ENCODE measurements around the gene LMX1B.

The LMX1B gene

DNA sequence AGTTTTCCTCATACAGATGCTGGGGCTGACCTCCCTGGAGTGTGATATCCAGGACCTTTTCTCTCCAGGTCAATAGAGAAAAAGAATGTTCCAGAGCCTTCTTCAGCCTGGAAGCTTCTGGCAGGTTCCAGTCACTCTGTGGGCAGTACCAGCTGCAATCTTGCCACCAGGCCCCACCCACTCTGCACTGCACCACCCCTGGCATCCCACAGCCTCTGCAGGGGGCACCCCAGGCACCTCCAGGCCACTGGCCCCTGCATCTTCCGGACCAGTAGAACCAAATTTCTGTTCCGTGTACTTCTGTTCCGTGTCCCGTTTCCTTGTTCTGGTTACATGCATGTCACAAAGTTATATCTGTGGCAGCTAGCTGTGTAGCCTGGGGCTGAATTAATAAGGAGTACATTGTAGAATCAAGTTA, 107.8 kb downstream of the LMX1B start:
- Histone ChIP-seq H4K20me1 (ENCODE audit: low read depth, low read length) (no peaks in the 10 kb centered on the region), H3K4me3 (ENCODE audit: insufficient read depth, low read length, poor library complexity, severe bottlenecking) (no peak overlapping the region), H3K36me3 (ENCODE audit: low read length) (no peaks in the 10 kb centered on the region), H3K27me3 (ENCODE audit: low read length) (no peaks in the 10 kb centered on the region), H3K27ac (ENCODE audit: low read depth, low read length) (no peak overlapping the region), H3K9me3 (ENCODE audit: insufficient read depth, low read length) (no peaks in the 10 kb centered on the region), H3F3A (ENCODE audit: insufficient read depth) (no peaks in the 10 kb centered on the region), H2AFZ (ENCODE audit: low read depth, low read length, severe bottlenecking) (no peak overlapping the region), H3K9me2 (replicated peaks; ENCODE audit: insufficient read depth, low read length) (no peaks in the 10 kb centered on the region), H3K4me2 (ENCODE audit: low read depth, low read length, poor library complexity, severe bottlenecking) (no peak overlapping the region), H3K79me2 (ENCODE audit: insufficient read depth, low read length) (no peaks in the 10 kb centered on the region), H3K9ac (ENCODE audit: low read length) (no peak overlapping the region)
- no peak for TF ChIP-seq EZH2phosphoT487 (conservative IDR thresholded peaks at IDR 0.05; ENCODE audit: low read length)
- TF ChIP-seq, protein P1, sequence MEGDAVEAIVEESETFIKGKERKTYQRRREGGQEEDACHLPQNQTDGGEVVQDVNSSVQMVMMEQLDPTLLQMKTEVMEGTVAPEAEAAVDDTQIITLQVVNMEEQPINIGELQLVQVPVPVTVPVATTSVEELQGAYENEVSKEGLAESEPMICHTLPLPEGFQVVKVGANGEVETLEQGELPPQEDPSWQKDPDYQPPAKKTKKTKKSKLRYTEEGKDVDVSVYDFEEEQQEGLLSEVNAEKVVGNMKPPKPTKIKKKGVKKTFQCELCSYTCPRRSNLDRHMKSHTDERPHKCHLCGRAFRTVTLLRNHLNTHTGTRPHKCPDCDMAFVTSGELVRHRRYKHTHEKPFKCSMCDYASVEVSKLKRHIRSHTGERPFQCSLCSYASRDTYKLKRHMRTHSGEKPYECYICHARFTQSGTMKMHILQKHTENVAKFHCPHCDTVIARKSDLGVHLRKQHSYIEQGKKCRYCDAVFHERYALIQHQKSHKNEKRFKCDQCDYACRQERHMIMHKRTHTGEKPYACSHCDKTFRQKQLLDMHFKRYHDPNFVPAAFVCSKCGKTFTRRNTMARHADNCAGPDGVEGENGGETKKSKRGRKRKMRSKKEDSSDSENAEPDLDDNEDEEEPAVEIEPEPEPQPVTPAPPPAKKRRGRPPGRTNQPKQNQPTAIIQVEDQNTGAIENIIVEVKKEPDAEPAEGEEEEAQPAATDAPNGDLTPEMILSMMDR (IDR thresholded peaks at IDR 0.05; ENCODE audit: insufficient read depth, low read length, poor library complexity, severe bottlenecking), result no peak

DNA sequence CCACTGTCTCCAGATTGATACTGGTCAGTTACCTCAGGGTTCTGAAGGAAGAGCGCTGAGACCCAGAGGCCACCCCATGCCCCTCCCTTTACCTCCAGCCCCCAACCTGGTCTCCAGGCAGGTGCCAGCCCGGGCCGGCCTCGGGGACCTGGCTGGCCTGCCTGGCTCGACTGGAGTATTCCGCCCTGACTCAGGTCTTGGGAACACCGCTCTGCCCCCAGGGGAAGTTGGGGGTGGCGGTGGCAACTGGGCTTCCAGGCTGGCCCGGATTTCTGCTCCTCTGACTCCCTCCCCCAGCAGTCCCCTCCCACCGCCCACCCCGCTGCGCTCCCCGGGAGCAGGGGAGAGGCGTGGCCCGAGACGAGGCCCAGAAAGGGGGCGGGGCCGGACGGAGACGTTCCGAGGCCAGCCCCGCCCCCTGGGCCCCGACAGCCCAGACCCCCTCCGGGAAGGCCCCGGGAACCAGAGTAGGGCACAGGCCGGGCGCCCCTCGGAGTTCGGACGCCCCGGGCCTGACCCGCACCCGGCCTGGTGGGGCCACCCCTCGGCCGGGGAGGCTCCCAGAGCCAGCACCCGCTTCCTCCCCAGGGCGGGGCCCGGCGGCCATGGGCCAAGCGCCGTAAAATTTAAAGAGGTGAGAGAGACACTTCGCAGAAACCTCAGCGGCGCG, 108.7 kb downstream of the LMX1B start:
- Histone ChIP-seq H3K9me2 (replicated peaks; ENCODE audit: insufficient read depth, low read length) (no peaks in the 10 kb centered on the region), H3K79me2 (ENCODE audit: insufficient read depth, low read length) (no peaks in the 10 kb centered on the region), H3K4me2 (ENCODE audit: low read depth, low read length, poor library complexity, severe bottlenecking) (peak overlapping the region; percentile 89), H3K27me3 (ENCODE audit: low read length) (no peaks in the 10 kb centered on the region), H2AFZ (ENCODE audit: low read depth, low read length, severe bottlenecking) (peak overlapping the region; percentile 95), H4K20me1 (ENCODE audit: low read depth, low read length) (no peaks in the 10 kb centered on the region), H3K36me3 (ENCODE audit: low read length) (no peaks in the 10 kb centered on the region), H3K9ac (ENCODE audit: low read length) (peak overlapping the region; percentile 73), H3K27ac (ENCODE audit: low read depth, low read length) (no peak overlapping the region), H3K4me3 (ENCODE audit: insufficient read depth, low read length, poor library complexity, severe bottlenecking) (peak overlapping the region; percentile 67), H3F3A (ENCODE audit: insufficient read depth) (no peaks in the 10 kb centered on the region), H3K9me3 (ENCODE audit: insufficient read depth, low read length) (no peaks in the 10 kb centered on the region)
- TF ChIP-seq EZH2phosphoT487 (conservative IDR thresholded peaks at IDR 0.05; ENCODE audit: low read length), result no peak
- TF ChIP-seq, protein P1 (IDR thresholded peaks at IDR 0.05; ENCODE audit: insufficient read depth, low read length, poor library complexity, severe bottlenecking), result no peak

DNA sequence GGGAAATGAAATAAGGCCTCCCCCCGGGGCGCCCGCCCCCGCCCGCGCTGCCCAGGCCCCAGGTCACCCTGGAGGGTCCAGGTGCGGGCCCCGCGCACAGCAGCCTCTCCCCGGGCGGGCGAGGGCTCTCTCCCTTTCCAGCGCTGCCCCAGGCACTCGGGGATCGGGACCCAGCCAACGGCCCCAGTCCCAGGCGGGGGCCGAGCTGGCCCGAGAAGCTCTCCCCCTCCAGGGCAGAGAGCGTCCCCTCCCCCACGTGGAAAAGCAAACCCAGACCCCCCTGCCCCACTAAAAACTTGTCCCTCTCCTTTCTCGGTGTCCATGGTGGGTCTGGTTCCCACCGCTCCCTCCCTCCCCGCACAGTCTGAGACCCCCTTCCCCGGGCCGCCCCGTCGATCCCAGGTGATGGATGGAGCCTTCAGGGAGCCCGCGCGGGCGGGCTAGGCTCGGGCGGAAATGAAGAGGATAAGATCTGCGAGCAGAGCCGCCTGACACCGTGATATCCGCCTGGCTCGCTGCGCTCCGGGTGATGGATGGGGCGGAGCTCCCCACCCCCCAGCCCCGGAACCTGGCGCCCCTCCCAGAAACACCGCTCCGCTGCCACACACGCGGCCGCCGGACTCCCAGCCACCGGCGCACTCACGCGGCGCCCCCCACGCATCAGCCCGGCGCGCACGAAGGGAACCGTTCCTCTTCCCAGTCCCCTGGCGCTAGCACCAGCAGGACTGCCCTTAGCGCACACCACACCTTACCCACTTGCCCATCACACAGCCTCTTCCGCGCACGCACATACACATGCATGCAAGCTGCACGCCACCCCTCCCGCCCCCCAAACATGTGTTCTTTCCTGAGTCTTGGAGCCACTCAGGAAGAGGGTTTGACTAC, 109.4 kb downstream of the LMX1B start:
- Histone ChIP-seq H3K9me3 (ENCODE audit: insufficient read depth, low read length) (no peaks in the 10 kb centered on the region), H4K20me1 (ENCODE audit: low read depth, low read length) (no peaks in the 10 kb centered on the region), H3K4me3 (ENCODE audit: insufficient read depth, low read length, poor library complexity, severe bottlenecking) (peak overlapping the region; percentile 67), H3K4me2 (ENCODE audit: low read depth, low read length, poor library complexity, severe bottlenecking) (peak overlapping the region; percentile 89), H3K9me2 (replicated peaks; ENCODE audit: insufficient read depth, low read length) (no peaks in the 10 kb centered on the region), H3K27ac (ENCODE audit: low read depth, low read length) (no peak overlapping the region), H2AFZ (ENCODE audit: low read depth, low read length, severe bottlenecking) (peak overlapping the region; percentile 95), H3K79me2 (ENCODE audit: insufficient read depth, low read length) (no peaks in the 10 kb centered on the region), H3K27me3 (ENCODE audit: low read length) (no peaks in the 10 kb centered on the region), H3K36me3 (ENCODE audit: low read length) (no peaks in the 10 kb centered on the region), H3K9ac (ENCODE audit: low read length) (peak overlapping the region; percentile 73), H3F3A (ENCODE audit: insufficient read depth) (no peaks in the 10 kb centered on the region)
- TF ChIP-seq, protein P1 (IDR thresholded peaks at IDR 0.05; ENCODE audit: insufficient read depth, low read length, poor library complexity, severe bottlenecking), result no peak
- TF ChIP-seq EZH2phosphoT487 (conservative IDR thresholded peaks at IDR 0.05; ENCODE audit: low read length), result no peak

Measured in SU-DHL-6 (cell line).